Right lobe of liver (tissue), 4 donors: Measurements from ENCODE around the gene ANKRD11.

ENCODE experiments used
- POLR2A ChIP-seq: fragments of 450-650 bp; IDR thresholded peaks from one replicate; pipeline ENCODE4 v1.6.1; 2017; ENCODE audit warnings: antibody characterized with exemption, mild to moderate bottlenecking
- TF ChIP-seq, protein P1 (sequence below), 4 donors: fragments of 200-600 bp in 3 of 4; fragments of 450-650 bp in 1 of 4; IDR thresholded peaks; one replicate each; pipeline versions ENCODE4 v1.5.1 to v1.8.0; 2016 to 2022; ENCODE audit warnings: antibody characterized with exemption in 4 of 4, mild to moderate bottlenecking in 2 of 4
- donor health status: DM: no; HTN: no; CAD: no.
- donor health status: DM: no; HTN: no; CAD: no.
- donor health status: DM: no; HTN: yes; CAD: no.

DNA sequence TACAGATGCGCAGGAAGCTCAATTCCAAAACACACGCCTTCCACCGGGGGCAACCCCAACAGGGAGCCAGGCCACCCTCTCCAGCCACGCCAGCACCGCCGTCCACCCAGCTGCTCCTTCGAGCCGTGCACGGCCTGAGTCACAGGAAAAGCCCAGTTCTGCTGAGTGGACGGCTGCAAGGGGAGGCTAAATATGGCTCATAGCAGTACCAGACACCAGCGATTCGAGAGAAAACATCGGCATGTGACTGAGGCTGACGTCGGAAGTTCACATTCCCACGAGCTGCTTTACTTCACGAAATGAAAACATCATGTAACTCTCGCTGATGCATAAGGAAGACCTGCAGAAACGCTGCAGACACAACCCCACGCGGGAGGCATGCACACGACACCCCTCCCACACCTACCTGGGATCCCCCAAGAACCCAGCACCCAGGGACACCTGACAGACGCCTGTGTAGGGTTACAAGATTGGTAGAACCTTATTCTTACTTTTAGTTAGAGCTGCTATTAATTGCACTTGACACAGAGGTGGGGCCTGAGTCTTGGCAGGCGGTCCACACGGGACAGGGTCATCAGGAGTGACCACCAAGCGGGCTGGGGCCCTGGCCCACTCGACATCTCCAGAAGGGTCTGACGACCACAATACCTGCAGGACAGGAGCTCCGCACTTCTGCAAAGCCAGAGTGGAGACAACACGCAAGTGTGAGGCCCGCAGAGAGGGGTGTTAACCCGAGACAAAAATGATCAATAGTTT is 116.8 kb downstream of the ANKRD11 start:
- no peak for TF ChIP-seq POLR2A
- TF ChIP-seq, protein P1, sequence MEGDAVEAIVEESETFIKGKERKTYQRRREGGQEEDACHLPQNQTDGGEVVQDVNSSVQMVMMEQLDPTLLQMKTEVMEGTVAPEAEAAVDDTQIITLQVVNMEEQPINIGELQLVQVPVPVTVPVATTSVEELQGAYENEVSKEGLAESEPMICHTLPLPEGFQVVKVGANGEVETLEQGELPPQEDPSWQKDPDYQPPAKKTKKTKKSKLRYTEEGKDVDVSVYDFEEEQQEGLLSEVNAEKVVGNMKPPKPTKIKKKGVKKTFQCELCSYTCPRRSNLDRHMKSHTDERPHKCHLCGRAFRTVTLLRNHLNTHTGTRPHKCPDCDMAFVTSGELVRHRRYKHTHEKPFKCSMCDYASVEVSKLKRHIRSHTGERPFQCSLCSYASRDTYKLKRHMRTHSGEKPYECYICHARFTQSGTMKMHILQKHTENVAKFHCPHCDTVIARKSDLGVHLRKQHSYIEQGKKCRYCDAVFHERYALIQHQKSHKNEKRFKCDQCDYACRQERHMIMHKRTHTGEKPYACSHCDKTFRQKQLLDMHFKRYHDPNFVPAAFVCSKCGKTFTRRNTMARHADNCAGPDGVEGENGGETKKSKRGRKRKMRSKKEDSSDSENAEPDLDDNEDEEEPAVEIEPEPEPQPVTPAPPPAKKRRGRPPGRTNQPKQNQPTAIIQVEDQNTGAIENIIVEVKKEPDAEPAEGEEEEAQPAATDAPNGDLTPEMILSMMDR (IDR thresholded peaks at IDR 0.05), result no peak
